ENCODE results near the gene FGFBP3. TPM values are rescaled to one million over a fixed set of nuclear protein-coding genes. Genes with fewer than 3 reads are reported as not detected.

The FGFBP3 gene
- total RNA-seq, 1 donor from 2014 or later = 3.1 TPM

- Mint-ChIP-seq H3K27ac (ENCODE audit: unreplicated experiment) (no peak overlapping the region), H3K4me3 (ENCODE audit: unreplicated experiment) (no peak overlapping the region), H3K27me3 (ENCODE audit: unreplicated experiment) (no peaks in the 10 kb centered on the region), H3K4me1 (ENCODE audit: unreplicated experiment) (peaks cover 32% of the 10 kb centered on the region), H3K9me3 (ENCODE audit: unreplicated experiment) (no peaks in the 10 kb centered on the region), H3K36me3 (ENCODE audit: unreplicated experiment) (no peaks in the 10 kb centered on the region)
- no peak for TF ChIP-seq CTCF (IDR thresholded peaks at IDR 0.05)
- DNase-seq (ENCODE audit: extremely low spot score, unreplicated experiment) = no peak
Measured at GRCh38 chr10:91884536-91884935, 24.8 kb downstream of the FGFBP3 start.

- no peak for TF ChIP-seq CTCF (IDR thresholded peaks at IDR 0.05)
- Mint-ChIP-seq H3K27me3 (ENCODE audit: unreplicated experiment) (no peaks in the 10 kb centered on the region), H3K4me1 (ENCODE audit: unreplicated experiment) (peaks cover 31% of the 10 kb centered on the region), H3K9me3 (ENCODE audit: unreplicated experiment) (no peaks in the 10 kb centered on the region), H3K27ac (ENCODE audit: unreplicated experiment) (peak overlapping the region; percentile 32), H3K36me3 (ENCODE audit: unreplicated experiment) (no peaks in the 10 kb centered on the region), H3K4me3 (ENCODE audit: unreplicated experiment) (no peak overlapping the region)
- peak; percentile 46 for DNase-seq (ENCODE audit: extremely low spot score, unreplicated experiment)
Measured at GRCh38 chr10:91883549-91884444, 25.5 kb downstream of the FGFBP3 start.

DNA sequence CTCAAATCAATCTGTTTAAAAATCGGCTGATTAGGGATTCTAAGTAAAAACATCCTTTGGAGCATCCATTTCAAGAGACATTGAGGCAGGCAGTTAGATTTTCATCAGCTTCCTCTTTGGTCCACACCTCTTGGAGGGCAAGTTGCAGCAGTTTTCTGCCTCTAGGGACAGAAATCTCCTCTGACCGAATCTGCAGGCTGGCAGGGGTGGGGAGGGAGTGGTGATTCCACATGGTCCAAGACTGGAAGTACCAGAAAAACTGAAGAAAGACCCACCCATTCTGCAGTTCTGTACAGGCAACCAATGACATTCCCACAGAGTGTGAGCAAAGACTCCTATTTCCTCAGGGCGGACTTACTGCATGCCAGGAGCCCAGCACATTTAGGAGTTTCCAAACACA is 29.0 kb downstream of the FGFBP3 start:
- no peaks in the 10 kb centered on the region for H3K27me3 Mint-ChIP-seq (ENCODE audit: unreplicated experiment)
- no peak overlapping the region for H3K27ac Mint-ChIP-seq (ENCODE audit: unreplicated experiment)
- H3K4me1 Mint-ChIP-seq (ENCODE audit: unreplicated experiment) = peaks cover 20% of the 10 kb centered on the region
- DNase-seq (ENCODE audit: extremely low spot score, unreplicated experiment) = peak; percentile 69
- no peaks in the 10 kb centered on the region for H3K9me3 Mint-ChIP-seq (ENCODE audit: unreplicated experiment)
- no peaks in the 10 kb centered on the region for H3K36me3 Mint-ChIP-seq (ENCODE audit: unreplicated experiment)
- TF ChIP-seq CTCF (IDR thresholded peaks at IDR 0.05) = no peak
- H3K4me3 Mint-ChIP-seq (ENCODE audit: unreplicated experiment) = no peak overlapping the region

- no peaks in the 10 kb centered on the region for H3K27me3 Mint-ChIP-seq (ENCODE audit: unreplicated experiment)
- peak; percentile 46 for DNase-seq (ENCODE audit: extremely low spot score, unreplicated experiment)
- H3K4me3 Mint-ChIP-seq (ENCODE audit: unreplicated experiment) = no peak overlapping the region
- TF ChIP-seq CTCF (IDR thresholded peaks at IDR 0.05) = no peak
- H3K4me1 Mint-ChIP-seq (ENCODE audit: unreplicated experiment) = peaks cover 20% of the 10 kb centered on the region
- no peaks in the 10 kb centered on the region for H3K9me3 Mint-ChIP-seq (ENCODE audit: unreplicated experiment)
- H3K27ac Mint-ChIP-seq (ENCODE audit: unreplicated experiment) = no peak overlapping the region
- no peaks in the 10 kb centered on the region for H3K36me3 Mint-ChIP-seq (ENCODE audit: unreplicated experiment)
Measured at GRCh38 chr10:91879515-91880170, 29.6 kb downstream of the FGFBP3 start.

- no peaks in the 10 kb centered on the region for H3K36me3 Mint-ChIP-seq (ENCODE audit: unreplicated experiment)
- no peak overlapping the region for H3K4me3 Mint-ChIP-seq (ENCODE audit: unreplicated experiment)
- H3K4me1 Mint-ChIP-seq (ENCODE audit: unreplicated experiment) = peaks cover 5% of the 10 kb centered on the region
- no peak for DNase-seq (ENCODE audit: extremely low spot score, unreplicated experiment)
- H3K27ac Mint-ChIP-seq (ENCODE audit: unreplicated experiment) = no peak overlapping the region
- TF ChIP-seq CTCF (IDR thresholded peaks at IDR 0.05) = no peak
- H3K9me3 Mint-ChIP-seq (ENCODE audit: unreplicated experiment) = no peaks in the 10 kb centered on the region
- no peaks in the 10 kb centered on the region for H3K27me3 Mint-ChIP-seq (ENCODE audit: unreplicated experiment)
Measured at GRCh38 chr10:91875779-91876178, 33.5 kb downstream of the FGFBP3 start.
